GM23248 (cell line): Measurements from ENCODE around the gene SLC26A8.
"Not testable (repeated sequence)": the region's sequence is repeated elsewhere in the genome, so short reads cannot be mapped to it uniquely, and the experiment has no call there.

Experiments
- EZH2 ChIP-seq: fragments of 200-600 bp; sonication (generic); IDR thresholded peaks from 2 replicates; pipeline ENCODE4 v1.6.1; 2018; ENCODE audit warnings: antibody characterized with exemption, mild to moderate bottlenecking; ENCODE audit not compliant: insufficient read depth, poor library complexity, severe bottlenecking
- EZH2phosphoT487 ChIP-seq: fragments of 200-600 bp; sonication (generic); IDR thresholded peaks from 2 replicates; pipeline ENCODE4 v1.6.1; 2018; ENCODE audit warnings: antibody characterized with exemption, moderate library complexity, mild to moderate bottlenecking, low read depth; ENCODE audit not compliant: insufficient read depth

- TF ChIP-seq EZH2phosphoT487, EZH2: not testable (repeated sequence)
These were observed 84.4 kb downstream of the SLC26A8 start for GRCh38 chr6:35940014-35940413.
